ENCODE measurements around the gene ALG14. TPM values are rescaled to one million over a fixed set of nuclear protein-coding genes. Genes with fewer than 3 reads are reported as not detected.
A peak's percentile ranks its signal among the peaks of the same experiment; 100 is the strongest.

The ALG14 gene
- total RNA-seq, 8 experiments from 2014 or later: 1.4 to 7.4 (median 3.2) TPM

- Histone ChIP-seq H3K27ac (no peak overlapping the region), H3K4me3 (no peak overlapping the region), H3K4me1 (replicated peaks in 1 of 2) (peaks cover 11 to 23% of the 10 kb centered on the region in 2 donors)
- WGBS, 10 experiments: 57 to 100% (median 88%) methylated on average over 1 to 3 of the region's 3 CpGs; no CpG with 5 or more reads in 2 of the 10 experiments
- in situ Hi-C loops (cut with MboI; ENCODE audit: low pct_unique_long_range_greater_than_20kb in 2 of 9, low sequenced_read_pairs in 9 of 9, unreplicated experiment in 9 of 9): no loop called here
- peak in 3 of 8 experiments; percentile 59 to 79 (median 77) for ATAC-seq (replicated peaks in 6 of 8)
Measured at GRCh38 chr1:95015076-95015475, 57.7 kb downstream of the ALG14 start.

GRCh38 chr1:95013950-95014574 lies 58.7 kb downstream of the ALG14 start:
- Histone ChIP-seq H3K4me3 (no peak overlapping the region), H3K4me1 (replicated peaks in 1 of 2) (peaks cover 11 to 23% of the 10 kb centered on the region in 2 donors), H3K27ac (no peak overlapping the region)
- in situ Hi-C loops (cut with MboI; ENCODE audit: low pct_unique_long_range_greater_than_20kb in 2 of 9, low sequenced_read_pairs in 9 of 9, unreplicated experiment in 9 of 9): no loop called here
- peak in 4 of 8 experiments; percentile 69 to 76 (median 72) for ATAC-seq (replicated peaks in 6 of 8)
- 19 to 69% (median 37%) methylated on average over 2 of the region's 2 CpGs; no CpG with 5 or more reads in 4 of the 10 experiments for WGBS, 10 experiments

- WGBS, 10 experiments: 28 to 100% (median 91%) methylated on average over 1 to 3 of the region's 3 CpGs; no CpG with 5 or more reads in 2 of the 10 experiments
- no peak overlapping the region for H3K27ac ChIP-seq
- peaks cover 11 to 18% of the 10 kb centered on the region in 2 donors for H3K4me1 ChIP-seq (replicated peaks in 1 of 2)
- ATAC-seq (replicated peaks in 6 of 8): no peak
- H3K4me3 ChIP-seq: no peak overlapping the region
- in situ Hi-C loops (cut with MboI; ENCODE audit: low pct_unique_long_range_greater_than_20kb in 2 of 9, low sequenced_read_pairs in 9 of 9, unreplicated experiment in 9 of 9): no loop called here
Measured at GRCh38 chr1:95012389-95012788, 60.4 kb downstream of the ALG14 start.

GRCh38 chr1:95010158-95010557 lies 62.6 kb downstream of the ALG14 start:
- no peak for ATAC-seq (replicated peaks in 6 of 8)
- Histone ChIP-seq H3K4me1 (replicated peaks in 1 of 2) (peaks cover 10 to 13% of the 10 kb centered on the region in 2 donors), H3K27ac (no peak overlapping the region), H3K4me3 (no peak overlapping the region)
- in situ Hi-C loops (cut with MboI; ENCODE audit: low pct_unique_long_range_greater_than_20kb in 2 of 9, low sequenced_read_pairs in 9 of 9, unreplicated experiment in 9 of 9): no loop called here

GRCh38 chr1:95007687-95008086 lies 65.1 kb downstream of the ALG14 start:
- ATAC-seq (replicated peaks in 6 of 8): no peak
- Histone ChIP-seq H3K4me3 (no peak overlapping the region), H3K4me1 (replicated peaks in 1 of 2) (peaks cover 3 to 4% of the 10 kb centered on the region in 2 donors), H3K27ac (no peak overlapping the region)
- in situ Hi-C loops (cut with MboI; ENCODE audit: low pct_unique_long_range_greater_than_20kb in 2 of 9, low sequenced_read_pairs in 9 of 9, unreplicated experiment in 9 of 9): no loop called here

- Histone ChIP-seq H3K27ac (no peak overlapping the region), H3K4me3 (no peak overlapping the region), H3K4me1 (replicated peaks in 1 of 2) (peaks cover 6 to 9% of the 10 kb centered on the region in 2 donors)
- WGBS, 10 experiments: 29 to 100% (median 87%) methylated on average over 1 to 4 of the region's 4 CpGs
- no peak for ATAC-seq (replicated peaks in 6 of 8)
- in situ Hi-C loops (cut with MboI; ENCODE audit: low pct_unique_long_range_greater_than_20kb in 2 of 9, low sequenced_read_pairs in 9 of 9, unreplicated experiment in 9 of 9): no loop called here
Measured at GRCh38 chr1:95006681-95007080, 66.1 kb downstream of the ALG14 start.

- in situ Hi-C loops (cut with MboI; ENCODE audit: low pct_unique_long_range_greater_than_20kb in 2 of 9, low sequenced_read_pairs in 9 of 9, unreplicated experiment in 9 of 9): no loop called here
Measured at GRCh38 chr1:95005584-95005983, 67.2 kb downstream of the ALG14 start.

GRCh38 chr1:95004013-95004412 lies 68.7 kb downstream of the ALG14 start:
- H3K4me3 ChIP-seq: no peak overlapping the region
- ATAC-seq (replicated peaks in 6 of 8): no peak
- H3K4me1 ChIP-seq (replicated peaks in 1 of 2): peaks cover 6 to 9% of the 10 kb centered on the region in 2 donors
- in situ Hi-C loops (cut with MboI; ENCODE audit: low pct_unique_long_range_greater_than_20kb in 2 of 9, low sequenced_read_pairs in 9 of 9, unreplicated experiment in 9 of 9): no loop called here
- H3K27ac ChIP-seq: no peak overlapping the region
- WGBS, 10 experiments: 74 to 100% (median 94%) methylated on average over 1 to 6 of the region's 7 CpGs

More at GRCh38 chr1:95005584-95005983, 67.2 kb downstream of the ALG14 start:
- no peak overlapping the region for H3K4me3 ChIP-seq
- peaks cover 6 to 9% of the 10 kb centered on the region in 2 donors for H3K4me1 ChIP-seq (replicated peaks in 1 of 2)
- WGBS, 10 experiments: 65 to 100% (median 90%) methylated on average over 1 to 2 of the region's 2 CpGs; no CpG with 5 or more reads in 1 of the 10 experiments
- no peak for ATAC-seq (replicated peaks in 6 of 8)
- H3K27ac ChIP-seq: no peak overlapping the region

GRCh38 chr1:95003433-95003738 lies 69.4 kb downstream of the ALG14 start:
- in situ Hi-C loops (cut with MboI; ENCODE audit: low pct_unique_long_range_greater_than_20kb in 2 of 9, low sequenced_read_pairs in 9 of 9, unreplicated experiment in 9 of 9): no loop called here
- Histone ChIP-seq H3K4me1 (replicated peaks in 1 of 2) (peaks cover 6 to 9% of the 10 kb centered on the region in 2 donors), H3K4me3 (no peak overlapping the region), H3K27ac (no peak overlapping the region)
- WGBS, 10 experiments: 35 to 90% (median 70%) methylated on average over 2 to 4 of the region's 4 CpGs
- no peak for ATAC-seq (replicated peaks in 6 of 8)

GRCh38 chr1:95002540-95003432 lies 70.0 kb downstream of the ALG14 start:
- H3K27ac ChIP-seq: no peak overlapping the region
- WGBS, 10 experiments: 3 to 67% (median 24%) methylated on average over 3 to 8 of the region's 8 CpGs; no CpG with 5 or more reads in 1 of the 10 experiments
- peak in 7 of 8 experiments; percentile 22 to 55 (median 38) for ATAC-seq (replicated peaks in 6 of 8)
- in situ Hi-C loops (cut with MboI; ENCODE audit: low pct_unique_long_range_greater_than_20kb in 2 of 9, low sequenced_read_pairs in 9 of 9, unreplicated experiment in 9 of 9): no loop called here
- peaks cover 6 to 14% of the 10 kb centered on the region in 2 donors for H3K4me1 ChIP-seq (replicated peaks in 1 of 2)
- no peak overlapping the region for H3K4me3 ChIP-seq

GRCh38 chr1:95002164-95002539 lies 70.6 kb downstream of the ALG14 start:
- H3K4me1 ChIP-seq (replicated peaks in 1 of 2): peaks cover 6 to 14% of the 10 kb centered on the region in 2 donors
- 33 to 54% (median 52%) methylated on average over 2 to 3 of the region's 5 CpGs; no CpG with 5 or more reads in 7 of the 10 experiments for WGBS, 10 experiments
- no peak overlapping the region for H3K4me3 ChIP-seq
- no peak overlapping the region for H3K27ac ChIP-seq
- ATAC-seq (replicated peaks in 6 of 8): no peak
- in situ Hi-C loops (cut with MboI; ENCODE audit: low pct_unique_long_range_greater_than_20kb in 2 of 9, low sequenced_read_pairs in 9 of 9, unreplicated experiment in 9 of 9): no loop called here

GRCh38 chr1:94999456-95000131 lies 73.2 kb downstream of the ALG14 start:
- Histone ChIP-seq H3K4me1 (replicated peaks in 1 of 2) (peaks cover 6 to 14% of the 10 kb centered on the region in 2 donors), H3K4me3 (no peak overlapping the region), H3K27ac (no peak overlapping the region)
- ATAC-seq (replicated peaks in 6 of 8): no peak
- in situ Hi-C loops (cut with MboI; ENCODE audit: low pct_unique_long_range_greater_than_20kb in 2 of 9, low sequenced_read_pairs in 9 of 9, unreplicated experiment in 9 of 9): no loop called here
- WGBS, 10 experiments: 81 to 100% (median 94%) methylated on average over 2 to 4 of the region's 4 CpGs; no CpG with 5 or more reads in 4 of the 10 experiments

GRCh38 chr1:94998748-94999147 lies 74.0 kb downstream of the ALG14 start:
- Histone ChIP-seq H3K4me1 (replicated peaks in 1 of 2) (peaks cover 6 to 14% of the 10 kb centered on the region in 2 donors), H3K27ac (no peak overlapping the region), H3K4me3 (no peak overlapping the region)
- ATAC-seq (replicated peaks in 6 of 8): no peak
- in situ Hi-C loops (cut with MboI; ENCODE audit: low pct_unique_long_range_greater_than_20kb in 2 of 9, low sequenced_read_pairs in 9 of 9, unreplicated experiment in 9 of 9): no loop called here
- 80 to 100% (median 88%) methylated on average over 1 to 2 of the region's 2 CpGs; no CpG with 5 or more reads in 1 of the 10 experiments for WGBS, 10 experiments
